Measurements from ENCODE around the gene PLSCR2. TPM values are rescaled to one million over a fixed set of nuclear protein-coding genes. Genes with fewer than 3 reads are reported as not detected.
A peak's percentile ranks its signal among the peaks of the same experiment; 100 is the strongest.

Gene PLSCR2
- total RNA-seq, 1 experiment from 2014 or later: not detected

GRCh38 chr3:146386936-146387335, 82.4 kb downstream of the PLSCR2 start:
- ChIA-PET POLR2A (no interaction called here), CTCF (interaction anchor here (1.5 kb wide), 1 partner anchor 60 kb away, joined by 5 read pairs; no protein-coding TSS in a partner anchor), RAD21 (ENCODE audit: low non-redundant PET in 1 of 2, low total read pairs in 2 of 2, uncharacterized antibody in 2 of 2, unreplicated experiment in 2 of 2) (no interaction called here)
- Histone ChIP-seq H3K9me3 (ENCODE audit: control insufficient read depth in 1 of 2, insufficient read depth in 1 of 2, low read depth in 1 of 2, low read length in 2 of 2) (no peaks in the 10 kb centered on the region), H3K36me3 (ENCODE audit: control insufficient read depth in 1 of 2, insufficient read depth in 2 of 2, low read length in 2 of 2) (no peaks in the 10 kb centered on the region), H3K9ac (ENCODE audit: low read length) (no peak overlapping the region), H2AFZ (ENCODE audit: low read depth, low read length, poor library complexity, severe bottlenecking) (peak overlapping the region; percentile 38), H3K27me3 (ENCODE audit: insufficient read depth, low read length) (no peaks in the 10 kb centered on the region), H3K27ac (ENCODE audit: low read depth, low read length) (no peak overlapping the region), H3K4me3 (replicated peaks in 1 of 2; ENCODE audit: low read depth in 1 of 2, low read length in 2 of 2) (no peak overlapping the region), H3K9me2 (ENCODE audit: insufficient read depth) (0 out of 2 replicates have a peak, but pooled peaks cover 6% of the 10 kb centered on the region), H3K4me2 (ENCODE audit: low read length) (no peak overlapping the region), H4K20me1 (ENCODE audit: insufficient read depth) (no peaks in the 10 kb centered on the region), H3K79me2 (ENCODE audit: insufficient read depth, low read length) (no peaks in the 10 kb centered on the region), H3K4me1 (ENCODE audit: control insufficient read depth in 1 of 2, insufficient read depth in 2 of 2, low read length in 2 of 2) (no peaks in the 10 kb centered on the region)
- no TSS peak for BruUV-seq (replicated peaks)
- intact Hi-C loops (cut with micrococcal nuclease): no loop called here
- ATAC-seq (no peak), DNase-seq (ENCODE audit: low read depth, low spot score) (no peak)
- no peak for TF ChIP-seq EZH2phosphoT487 (IDR thresholded peaks at IDR 0.05; ENCODE audit: borderline replicate concordance)
- TF ChIP-seq EZH2 (IDR thresholded peaks at IDR 0.05): no peak
- TF ChIP-seq CBX3 (IDR thresholded peaks at IDR 0.05; ENCODE audit: low read depth): no peak
- no peak for TF ChIP-seq JUND (IDR thresholded peaks at IDR 0.05)
- TF ChIP-seq SRF (IDR thresholded peaks at IDR 0.05; ENCODE audit: low read depth): no peak
- no peak for TF ChIP-seq CTCF (IDR thresholded peaks at IDR 0.05 in 2 of 3, conservative IDR thresholded peaks at IDR 0.05 in 1 of 3; ENCODE audit: borderline replicate concordance in 1 of 3, insufficient read depth in 1 of 3, low read depth in 2 of 3, low read length in 2 of 3)
- TF ChIP-seq SP1 (IDR thresholded peaks at IDR 0.05; ENCODE audit: low read depth): no peak
- no peak for TF ChIP-seq MAX (IDR thresholded peaks at IDR 0.05)
- TF ChIP-seq POLR2A (IDR thresholded peaks at IDR 0.05; ENCODE audit: borderline replicate concordance, extremely low read depth, insufficient read depth, insufficient read length): no peak
- TF ChIP-seq ELF1 (IDR thresholded peaks at IDR 0.05; ENCODE audit: borderline replicate concordance, low read depth): no peak
- TF ChIP-seq ZFX (IDR thresholded peaks at IDR 0.05): no peak
- TF ChIP-seq REST (IDR thresholded peaks at IDR 0.05; ENCODE audit: low read depth): no peak
- no peak for TF ChIP-seq EGR1 (IDR thresholded peaks at IDR 0.05; ENCODE audit: low read depth)
- no peak for TF ChIP-seq POLR2AphosphoS5 (IDR thresholded peaks at IDR 0.05; ENCODE audit: low read depth, low read length)
- TF ChIP-seq CEBPB (IDR thresholded peaks at IDR 0.05; ENCODE audit: low read depth): no peak
- TF ChIP-seq SIN3A (IDR thresholded peaks at IDR 0.05; ENCODE audit: low read depth): no peak
- no peak for TF ChIP-seq RAD21 (IDR thresholded peaks at IDR 0.05; ENCODE audit: low read depth)
- no peak for TF ChIP-seq ATF3 (IDR thresholded peaks at IDR 0.05)
- TF ChIP-seq FOSL1 (IDR thresholded peaks at IDR 0.05; ENCODE audit: low read depth): no peak
- no peak for TF ChIP-seq ZNF274 (IDR thresholded peaks at IDR 0.05; ENCODE audit: low read depth, low read length)
